HG03571 (cell line): ENCODE data around the gene VAMP2.

Source experiments
- ATAC-seq: cut with Tn5 transposase; IDR thresholded peaks from one replicate; pipeline ENCODE4 v1.9.1; 2021; ENCODE audit not compliant: unreplicated experiment

Gene VAMP2

DNA sequence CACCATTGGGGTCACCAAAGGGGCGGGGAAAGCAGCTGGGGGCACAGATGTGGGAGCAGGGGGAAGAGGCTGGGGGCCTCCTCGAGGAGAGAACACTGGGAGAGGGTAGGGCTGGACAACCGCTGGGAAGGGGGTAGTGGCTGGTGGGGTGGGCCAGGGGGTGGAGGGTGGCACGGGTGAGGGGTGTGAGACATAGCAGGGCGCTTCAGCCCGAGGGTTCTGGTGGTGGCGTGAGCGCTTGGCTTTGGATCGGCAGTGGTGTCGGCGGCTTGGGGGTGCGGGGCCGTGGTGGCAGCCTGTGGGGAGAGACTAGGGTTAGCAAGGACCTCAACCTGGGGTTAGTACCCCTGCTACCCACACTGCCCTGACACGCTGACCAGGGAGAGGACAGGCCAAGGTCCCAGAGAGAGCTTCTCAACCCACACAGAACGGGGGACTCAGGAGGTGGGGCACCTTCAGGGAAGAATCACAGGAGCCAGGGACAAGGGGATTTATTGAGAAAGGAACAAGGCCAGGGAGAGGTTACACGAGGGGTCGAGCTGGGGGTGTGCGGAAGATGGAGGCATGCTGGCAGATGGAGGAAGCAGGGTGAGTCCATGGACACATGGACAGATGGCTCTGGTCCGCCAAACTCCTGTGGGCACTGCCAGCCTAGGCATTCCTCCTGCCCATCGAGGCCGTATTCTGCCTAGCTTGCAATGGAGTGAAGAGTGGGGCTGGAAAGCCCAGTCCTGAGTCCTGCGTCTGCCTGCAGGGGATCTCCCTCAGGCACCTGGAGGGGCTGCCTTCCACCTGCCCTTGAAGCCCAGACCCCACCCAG is 19.0 kb downstream of the VAMP2 start:
- no peak for ATAC-seq

DNA sequence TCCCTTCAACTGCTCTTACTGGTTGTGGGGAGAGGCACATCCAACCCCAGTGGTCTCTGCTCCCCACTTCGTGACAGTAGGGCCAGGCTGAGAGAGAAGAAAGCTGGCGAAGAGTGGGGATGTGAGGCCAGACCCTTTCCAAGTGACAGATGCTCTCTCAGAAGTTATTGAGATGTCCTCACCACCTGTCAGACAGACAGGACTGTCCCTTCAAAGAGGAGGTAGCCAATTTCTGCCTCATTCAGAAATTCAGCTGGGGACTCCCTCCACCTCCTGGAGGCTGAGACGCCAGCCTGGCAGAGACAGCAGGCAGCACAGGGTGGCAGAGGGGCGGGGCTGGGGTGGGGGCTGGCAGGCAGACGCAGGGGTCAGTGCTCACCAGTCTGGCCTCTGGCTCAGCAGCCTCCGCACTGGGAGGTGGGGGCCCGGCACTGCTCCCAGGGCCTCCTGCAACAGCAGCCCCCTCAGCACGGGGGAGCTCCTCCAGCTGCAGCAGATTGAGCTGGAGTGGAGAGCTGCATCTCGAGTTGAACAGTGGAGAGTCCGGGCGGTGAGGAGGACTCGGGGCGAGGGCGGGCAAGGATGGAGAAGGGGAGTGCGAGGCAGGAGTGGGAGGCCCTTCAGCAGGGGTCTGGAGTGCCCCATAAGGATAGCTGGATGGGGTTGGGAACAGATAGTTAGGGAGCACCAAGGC is 19.7 kb downstream of the VAMP2 start:
- no peak for ATAC-seq

DNA sequence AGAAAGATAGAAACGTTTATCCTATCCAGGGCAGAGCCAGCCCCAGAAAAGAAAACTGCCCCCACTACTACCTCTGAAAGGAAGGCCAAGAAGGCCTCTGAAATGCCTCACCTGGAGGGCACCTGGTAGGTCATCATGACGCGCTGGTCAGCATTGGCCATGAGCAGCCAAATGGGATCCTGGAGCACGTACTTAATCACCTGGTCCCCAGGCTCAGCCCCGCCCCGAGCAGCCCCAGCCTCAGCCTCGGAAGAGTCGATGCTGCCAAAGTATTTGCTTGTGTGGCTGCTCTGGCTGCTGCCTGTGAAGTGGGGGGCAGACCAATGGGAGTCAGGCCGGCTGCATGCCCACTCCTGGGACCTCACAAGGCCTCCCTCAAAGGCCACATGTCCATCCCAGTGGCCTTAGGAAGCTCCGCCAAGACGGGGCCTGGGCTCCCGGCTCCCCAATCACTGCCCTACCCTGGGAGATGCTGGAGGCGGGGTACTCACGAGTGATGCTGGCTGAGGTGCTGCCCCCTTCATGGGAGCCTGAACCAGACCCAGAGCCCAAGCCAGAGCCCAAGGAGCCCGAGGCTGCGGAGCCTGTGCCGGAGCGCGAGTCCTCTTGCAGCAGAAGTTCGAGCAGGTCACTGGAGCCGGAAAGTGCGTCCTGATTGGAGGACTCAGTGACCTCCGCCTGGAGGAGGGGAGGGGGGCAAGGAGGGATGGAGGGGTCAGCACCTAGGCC is 20.4 kb downstream of the VAMP2 start:
- ATAC-seq, result no peak

DNA sequence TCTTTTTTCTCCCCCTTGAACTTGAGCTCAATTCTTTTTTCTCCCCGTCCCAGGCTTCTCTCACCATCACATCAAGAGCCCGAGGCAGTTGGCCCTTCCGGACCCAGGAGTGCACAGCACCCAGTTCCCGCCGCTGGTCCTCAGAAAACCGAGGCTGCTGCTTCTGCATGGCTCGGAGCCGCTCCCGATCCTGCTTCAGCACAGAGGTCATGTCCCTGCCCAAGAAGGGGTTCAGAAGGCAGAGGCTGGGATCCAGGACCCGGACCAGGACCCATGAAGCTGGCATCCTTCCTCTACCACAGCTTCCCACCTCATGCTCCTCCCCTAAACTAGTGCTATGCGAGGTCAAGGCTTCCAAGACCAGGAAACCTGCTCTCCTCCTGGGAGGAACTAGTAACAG is 21.0 kb downstream of the VAMP2 start:
- no peak for ATAC-seq

DNA sequence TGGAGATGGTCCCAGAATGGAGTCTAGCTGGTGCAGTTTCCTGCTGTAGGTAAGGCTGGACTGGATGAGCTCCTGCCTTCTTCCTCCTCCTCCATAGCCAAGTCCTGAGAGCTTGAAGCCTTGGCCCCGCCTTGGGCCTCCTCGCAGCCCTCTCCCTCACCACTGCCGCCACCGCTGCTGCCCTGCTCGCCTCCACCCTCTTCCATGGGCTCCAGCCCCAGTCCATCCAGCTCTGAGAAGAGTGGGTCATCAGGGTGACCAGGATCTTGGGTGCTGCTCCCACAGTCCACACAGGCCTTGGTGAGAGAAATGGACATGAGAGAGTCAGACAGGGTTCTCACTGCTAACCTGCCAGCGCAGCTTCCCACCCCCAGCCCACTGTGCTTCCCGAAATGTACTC is 21.7 kb downstream of the VAMP2 start:
- ATAC-seq, result no peak

DNA sequence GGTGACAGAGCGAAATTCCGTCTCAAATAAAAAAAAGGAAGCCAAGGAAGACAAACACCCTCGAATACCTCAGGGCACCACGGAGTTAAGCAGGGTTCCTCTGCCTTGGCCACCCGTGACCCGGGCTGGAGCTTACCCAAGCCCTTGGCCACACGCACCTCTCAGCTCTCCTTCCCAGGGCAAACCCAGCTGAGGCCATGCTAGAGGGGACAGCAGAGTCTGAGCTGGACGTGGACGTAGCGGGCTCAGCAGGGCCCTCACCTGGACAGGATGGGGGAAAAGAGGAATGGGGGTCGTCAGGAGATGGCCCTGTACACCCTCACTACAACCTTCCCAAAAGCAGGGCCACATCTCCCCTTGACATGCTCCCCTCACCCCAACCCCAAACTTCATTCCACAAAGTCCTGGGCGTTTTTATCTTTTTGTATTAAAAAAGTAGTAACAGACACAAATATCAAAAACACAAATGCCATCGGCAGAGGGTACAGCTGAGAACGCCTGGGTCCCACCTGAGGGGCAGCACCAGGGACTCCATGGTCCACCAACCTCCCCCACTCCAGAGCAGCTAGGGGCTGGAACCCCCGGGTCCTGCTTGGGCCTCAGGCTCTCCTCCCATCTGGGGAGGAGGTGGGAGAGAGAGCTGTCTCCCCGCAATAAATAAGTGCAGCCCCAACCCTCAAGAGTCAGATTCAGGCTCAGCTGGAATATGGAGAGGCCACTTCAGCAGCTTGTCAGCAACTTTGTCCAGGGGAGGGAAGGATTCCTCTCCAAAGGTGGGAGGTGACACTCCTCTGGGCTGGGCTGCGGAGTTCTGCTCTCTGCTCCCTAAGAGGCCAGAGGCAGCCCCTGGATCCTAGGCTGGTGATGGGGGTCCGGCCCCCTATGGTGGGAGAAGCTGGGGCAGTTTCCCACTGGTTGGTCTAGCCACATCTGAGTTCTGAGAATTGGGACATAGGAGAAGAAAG is 22.4 kb downstream of the VAMP2 start:
- no peak for ATAC-seq

DNA sequence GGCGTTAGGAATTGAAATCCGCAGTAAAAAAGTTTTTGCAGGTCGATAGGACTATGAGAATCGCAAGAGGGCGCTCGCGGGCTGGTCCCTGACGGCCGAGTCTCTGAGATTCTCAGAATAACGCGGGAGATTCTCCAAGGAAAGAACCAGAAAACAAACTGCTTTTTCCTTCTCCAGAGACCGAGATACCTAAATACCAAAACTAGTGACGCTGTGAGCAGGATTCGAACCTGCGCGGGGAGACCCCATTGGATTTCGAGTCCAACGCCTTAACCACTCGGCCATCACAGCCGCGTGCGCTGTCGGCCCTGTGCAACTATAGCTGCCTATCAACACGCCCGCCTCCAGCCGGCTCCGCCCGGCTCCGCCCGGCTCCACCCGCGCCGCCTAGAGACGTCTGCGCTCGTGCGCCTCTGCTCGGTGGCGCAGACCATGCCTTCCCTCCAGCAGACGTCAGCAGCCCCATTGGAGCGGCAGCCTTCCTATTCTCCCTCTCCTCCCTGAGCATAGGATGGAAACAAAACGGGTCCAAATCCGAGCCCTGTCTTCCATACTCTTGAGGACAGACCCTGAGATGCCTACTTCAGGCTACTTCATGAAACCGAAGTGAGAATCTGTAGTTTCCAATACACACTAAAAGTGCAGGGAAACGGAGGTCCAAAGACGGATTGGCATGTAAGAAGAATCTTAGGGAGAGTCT is 23.9 kb downstream of the VAMP2 start:
- peak; percentile 74 for ATAC-seq

DNA sequence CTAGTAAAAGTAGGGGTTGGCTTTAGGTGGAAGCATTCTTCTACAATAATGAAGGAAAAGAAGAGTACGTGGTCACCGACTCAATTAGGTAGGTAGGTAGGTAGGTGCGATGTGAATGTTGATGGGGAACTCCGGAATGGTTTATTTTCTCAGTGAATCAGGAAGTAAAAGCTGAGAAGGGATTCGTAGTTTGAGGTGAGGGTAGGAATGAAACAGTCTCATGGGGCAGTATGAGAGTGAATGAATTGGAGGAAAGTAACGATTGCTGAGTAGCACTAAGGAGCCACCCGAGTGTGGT is 24.4 kb downstream of the VAMP2 start:
- no peak for ATAC-seq

DNA sequence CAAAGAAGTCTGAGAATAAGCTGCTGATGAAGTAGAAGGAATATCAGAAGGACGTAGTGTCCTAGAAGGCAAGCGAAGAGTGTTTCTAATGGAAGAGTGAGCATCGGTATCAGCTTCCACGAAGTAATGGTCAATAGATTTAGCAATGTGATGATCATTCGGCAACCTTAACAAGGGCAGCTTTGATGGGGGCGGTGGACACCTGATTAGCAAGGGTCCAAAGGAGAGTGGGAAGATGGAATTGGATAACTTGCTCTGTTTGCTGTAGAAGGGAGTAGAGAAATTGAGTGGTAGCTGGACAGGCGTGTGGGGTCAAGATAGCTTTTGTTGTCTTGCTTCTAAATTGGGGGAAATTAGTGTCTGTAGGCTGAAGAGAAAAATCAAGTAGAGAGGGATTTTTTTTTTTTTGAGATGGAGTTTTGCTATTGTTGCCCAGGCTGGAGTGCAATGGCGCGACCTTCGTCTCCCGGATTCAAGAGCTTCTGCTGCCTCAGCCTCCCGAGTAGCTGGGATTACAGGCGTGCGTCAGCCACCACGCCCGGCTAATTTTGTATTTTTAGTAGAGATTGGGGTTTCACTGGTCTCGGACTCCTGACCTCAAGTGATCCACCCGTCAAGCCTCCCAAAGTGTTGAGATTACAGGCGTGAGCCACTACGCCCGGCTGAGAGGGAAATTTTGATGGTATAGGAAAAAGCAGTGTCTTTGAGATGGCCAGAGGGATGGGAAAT is 24.9 kb downstream of the VAMP2 start:
- no peak for ATAC-seq

DNA sequence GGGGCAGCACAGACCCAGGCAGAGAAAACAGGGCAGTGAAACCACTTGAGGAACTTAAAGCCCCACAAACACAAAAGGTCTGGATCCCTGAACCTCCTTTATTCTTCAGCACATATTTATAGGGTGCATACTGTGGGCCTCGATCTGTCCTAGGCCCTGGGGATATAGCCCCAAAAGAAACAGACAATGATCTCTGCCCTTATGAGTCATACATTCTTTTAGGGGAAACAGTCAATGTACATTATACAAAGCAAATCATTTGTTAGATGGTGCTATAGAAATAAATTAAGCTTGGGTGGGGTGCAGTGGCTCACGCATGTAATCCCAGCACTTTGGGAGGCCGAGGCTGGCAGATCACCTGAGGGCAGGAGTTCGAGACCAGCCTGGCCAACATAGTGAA is 28.8 kb downstream of the VAMP2 start:
- no peak for ATAC-seq

DNA sequence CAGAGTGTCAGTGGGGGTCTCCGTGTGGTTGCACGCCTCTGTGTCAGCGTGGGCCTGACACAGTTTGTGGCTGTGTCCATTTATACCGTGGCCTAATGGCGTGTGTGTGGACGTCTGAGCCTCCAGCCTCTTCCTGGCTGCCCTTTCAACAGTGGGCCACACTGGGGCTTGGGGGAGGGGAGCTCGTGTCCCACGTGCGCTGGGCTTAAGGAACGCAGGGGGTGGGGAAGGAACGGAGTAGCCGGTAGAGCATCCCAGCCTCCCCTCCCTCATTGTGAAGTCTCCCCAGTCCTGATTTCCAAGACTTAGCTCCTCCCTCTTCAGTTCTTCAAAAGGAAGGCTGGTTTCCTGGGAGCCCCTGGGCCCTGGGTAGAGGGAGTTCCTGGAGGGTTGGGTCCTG is 29.3 kb downstream of the VAMP2 start:
- no peak for ATAC-seq

DNA sequence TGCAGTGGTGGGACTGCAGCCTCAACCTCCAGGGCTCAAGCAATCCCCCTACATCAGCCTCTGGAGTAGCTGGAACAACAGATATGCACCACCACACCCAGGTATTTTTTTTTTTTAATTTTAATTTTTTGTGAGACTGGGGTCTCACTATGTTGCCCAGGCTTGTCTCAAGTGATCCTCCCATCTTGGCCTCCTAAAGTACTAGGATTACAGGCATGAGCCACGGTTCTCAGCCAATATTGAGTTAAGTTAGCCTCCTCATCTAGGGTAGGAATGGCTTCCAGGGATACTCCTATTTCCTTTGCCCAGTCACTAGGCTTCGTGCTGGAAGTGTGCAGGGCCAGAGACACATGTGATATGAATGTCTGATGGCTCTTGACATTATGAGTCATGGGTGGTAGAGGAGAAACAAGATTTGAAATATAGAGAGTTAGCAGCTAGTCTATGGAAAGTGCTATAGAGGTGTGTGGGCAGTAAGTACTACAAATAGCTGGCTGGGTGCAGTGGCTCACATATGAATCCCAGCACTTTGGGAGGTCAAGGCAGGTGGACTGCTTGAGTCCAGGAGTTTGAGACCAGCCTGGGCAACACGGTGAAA is 30.8 kb downstream of the VAMP2 start:
- ATAC-seq, result no peak

DNA sequence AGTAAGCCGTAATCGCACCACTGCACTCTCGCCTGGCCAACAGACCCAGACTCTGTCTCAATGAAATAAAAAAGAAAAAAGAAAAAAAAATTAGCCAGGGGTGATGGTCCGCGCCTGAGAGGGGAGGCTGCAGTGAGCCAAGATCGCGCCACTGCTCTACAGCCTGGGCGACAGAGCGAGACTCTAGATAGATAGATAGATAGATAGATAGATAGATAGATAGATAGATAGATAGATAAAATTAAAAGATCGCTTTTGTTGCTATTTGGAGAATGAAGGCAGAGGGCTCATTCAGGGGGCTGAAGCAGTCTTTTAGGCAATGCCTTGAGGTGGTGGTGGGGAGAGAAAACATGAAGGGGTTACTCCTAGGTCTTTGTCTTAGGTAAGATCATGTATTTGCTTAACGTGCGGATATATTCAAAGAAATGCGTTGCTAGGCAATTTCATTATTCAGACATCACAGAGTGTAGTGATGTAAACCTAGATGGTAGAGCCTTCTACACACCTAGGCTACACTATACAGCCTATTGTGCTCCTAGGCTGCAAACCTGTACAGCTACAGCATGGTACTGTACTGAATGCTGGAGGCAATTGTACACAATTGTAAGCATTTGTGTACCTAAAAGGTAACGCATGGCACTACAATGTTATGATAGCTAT is 34.5 kb downstream of the VAMP2 start:
- no peak for ATAC-seq

DNA sequence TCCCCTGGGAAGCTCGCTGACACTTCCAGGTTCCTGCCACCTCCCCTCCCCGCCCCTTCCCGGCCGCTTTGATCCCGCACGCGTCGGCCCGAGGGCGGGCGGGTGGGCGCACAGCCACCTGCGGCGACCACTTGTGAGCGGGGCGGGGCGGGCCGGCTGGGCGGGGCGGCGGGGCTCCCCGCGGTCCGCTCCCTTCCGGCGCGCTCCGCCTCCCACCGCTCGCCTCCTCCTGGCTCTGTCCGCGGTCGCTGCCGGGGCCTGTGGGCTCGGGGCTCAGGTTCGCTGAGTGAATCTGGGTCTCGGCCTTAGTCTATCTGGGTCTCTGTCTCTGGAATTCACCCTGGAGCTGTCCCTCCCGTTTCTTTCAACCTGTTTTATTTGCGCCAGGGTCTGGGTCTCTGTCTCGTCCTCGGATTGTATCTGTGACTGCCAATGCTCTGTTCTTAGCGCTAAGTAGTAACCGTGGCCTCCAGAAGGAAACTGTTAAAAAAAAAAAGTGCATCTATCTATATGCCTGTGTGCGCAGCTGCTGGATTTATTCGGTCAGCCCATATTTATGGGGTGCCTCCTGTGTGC is 36.2 kb downstream of the VAMP2 start:
- ATAC-seq, result no peak

DNA sequence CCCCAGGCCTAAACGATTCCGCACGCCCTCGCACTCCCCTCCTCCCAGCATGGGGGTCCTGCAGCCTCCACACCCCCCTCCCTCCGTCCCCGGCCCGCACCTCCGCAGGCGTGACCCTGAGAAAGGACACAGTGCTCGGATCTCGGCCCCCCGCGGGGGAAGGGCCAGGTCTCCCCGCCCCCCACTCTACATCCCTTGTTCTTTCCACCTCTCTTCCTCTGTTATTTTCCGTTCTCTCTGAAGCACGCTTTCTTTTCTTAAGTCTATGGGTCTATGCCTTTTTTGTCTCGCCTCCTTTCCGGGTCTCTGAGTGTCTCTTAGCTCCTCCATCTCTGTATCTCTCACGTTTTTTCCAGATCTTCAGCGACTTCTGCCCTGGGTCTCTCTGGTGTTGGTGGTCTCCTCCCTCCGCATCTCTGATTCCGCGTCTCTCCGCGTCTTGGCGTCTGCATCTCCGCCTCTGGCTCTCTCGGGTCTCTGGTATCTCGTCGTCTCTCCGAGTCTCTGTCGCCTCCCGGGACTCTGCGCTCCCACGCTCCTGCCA is 36.7 kb downstream of the VAMP2 start:
- ATAC-seq, result no peak

DNA sequence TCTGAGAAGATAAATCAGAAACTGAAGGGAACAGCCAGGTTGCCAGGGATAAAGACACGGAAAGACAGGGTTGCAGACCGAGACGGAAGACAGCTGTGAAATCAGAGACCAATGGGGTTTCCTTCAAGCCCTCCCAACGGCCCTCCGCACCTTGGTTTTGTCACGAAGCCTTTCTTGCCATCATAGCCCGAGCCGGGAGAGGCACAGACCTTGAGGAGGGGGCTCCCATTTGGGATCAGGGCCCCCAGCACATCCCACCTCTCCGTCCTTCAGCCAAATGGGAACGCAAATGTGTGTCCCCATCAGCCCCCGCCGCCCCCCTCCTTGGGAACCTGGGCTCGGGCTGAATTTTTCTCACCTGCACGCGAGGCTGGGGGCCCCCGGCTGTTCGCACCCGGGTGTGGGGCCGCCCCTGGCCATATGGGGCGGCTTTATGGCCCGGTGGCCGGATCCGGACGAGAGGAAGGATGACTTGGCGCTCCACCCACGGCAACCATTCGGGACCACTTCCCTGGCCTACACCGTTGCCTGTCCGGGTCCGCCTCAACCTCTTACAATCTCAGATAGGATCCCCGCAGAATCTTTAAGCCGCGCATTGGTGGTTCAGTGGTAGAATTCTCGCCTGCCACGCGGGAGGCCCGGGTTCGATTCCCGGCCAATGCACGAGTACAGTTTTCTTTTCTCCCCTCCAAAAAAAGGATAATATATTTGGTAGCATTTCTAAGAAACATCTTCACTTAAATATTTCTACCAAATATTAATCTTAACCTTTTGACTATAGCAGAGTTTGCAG is 37.4 kb downstream of the VAMP2 start:
- ATAC-seq, result no peak

DNA sequence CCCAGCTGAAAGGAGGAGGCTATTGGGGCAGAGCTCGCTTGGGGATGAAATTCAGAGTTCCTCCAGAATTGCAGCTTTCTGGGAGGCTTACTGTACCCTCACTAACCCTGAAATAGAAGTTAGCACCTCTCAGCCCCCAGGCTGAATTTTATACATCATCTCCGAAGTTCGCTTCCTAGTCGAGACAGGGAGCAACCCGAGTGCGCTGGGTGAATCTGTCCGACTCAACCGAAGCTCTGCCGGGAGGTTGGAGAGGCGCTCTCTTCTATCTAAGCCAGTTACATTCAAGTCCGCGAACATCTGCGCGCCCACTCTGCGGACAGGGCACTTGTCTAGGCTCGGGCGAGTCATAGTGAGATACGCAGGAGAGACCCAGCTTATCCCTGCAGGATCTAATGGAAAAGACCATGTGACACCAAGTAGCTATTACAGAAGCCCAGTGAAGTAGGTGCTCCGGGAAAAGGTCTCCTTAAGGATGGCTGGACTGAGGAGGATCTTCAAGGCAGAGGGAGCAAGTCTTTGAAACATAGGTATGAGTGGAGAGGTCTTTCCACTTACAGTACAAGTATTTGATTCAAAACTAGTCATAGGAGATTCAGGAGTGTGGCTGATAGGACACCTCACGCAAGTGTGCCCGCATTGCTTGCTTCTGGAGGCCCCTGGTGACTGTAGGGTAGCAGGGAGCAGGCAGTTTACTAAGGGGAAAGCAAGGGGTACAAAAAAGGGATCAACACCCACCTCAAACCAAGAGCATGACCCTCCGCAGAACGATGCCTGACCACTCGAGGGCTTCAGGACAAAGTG is 38.2 kb downstream of the VAMP2 start:
- no peak for ATAC-seq
